Fibroblast of lung (primary cell): Measurements from ENCODE around the gene RPH3AL.

Experiments used
- CTCF ChIP-seq, 2 donors: IDR thresholded peaks in 1 of 2; conservative IDR thresholded peaks in 1 of 2; 1 replicate in 1 of 2; 2 replicates in 1 of 2; pipeline ENCODE4 v1.5.1; 2011 to 2012; ENCODE audit warnings: low read length in 2 of 2, control low read depth in 1 of 2, inconsistent platforms in 1 of 2, low read depth in 1 of 2, mild to moderate bottlenecking in 1 of 2
- EZH2 ChIP-seq: IDR thresholded peaks from 2 replicates; pipeline ENCODE4 v1.5.1; 2012; ENCODE audit warnings: low read length, control low read depth, mild to moderate bottlenecking; ENCODE audit errors: missing control alignments

GRCh38 chr17:338442-339192 lies 14.0 kb downstream of the RPH3AL start:
- TF ChIP-seq EZH2: no peak
- no peak for TF ChIP-seq CTCF (conservative IDR thresholded peaks at IDR 0.05 in 1 of 2, IDR thresholded peaks at IDR 0.05 in 1 of 2; ENCODE audit: low read depth in 1 of 2, low read length in 2 of 2)
